C4-2B (cell line): ENCODE measurements around the gene PCDHB11.

Experiments
- CTCF ChIP-seq: fragments of 450-650 bp; conservative IDR thresholded peaks from 2 replicates; pipeline ENCODE4 v1.5.1; 2017; ENCODE audit warnings: mild to moderate bottlenecking
- ZFX ChIP-seq: fragments of 450-650 bp; IDR thresholded peaks from 2 replicates; pipeline ENCODE4 v1.6.1; 2017

GRCh38 chr5:141241496-141241895 is 42.1 kb downstream of the PCDHB11 start:
- TF ChIP-seq CTCF (no peak), ZFX (no peak)
